A204.1 (cell line): Measurements from ENCODE around the gene REV3L.
"Not testable (repeated sequence)": the region's sequence is repeated elsewhere in the genome, so short reads cannot be mapped to it uniquely, and the experiment has no call there.

Experiments used
- FAIRE-seq: peaks from 2 replicates; lab custom pipeline; 2012; peaks lifted over from hg19 to GRCh38; lab: Jason Lieb, UNC

REV3L gene

DNA sequence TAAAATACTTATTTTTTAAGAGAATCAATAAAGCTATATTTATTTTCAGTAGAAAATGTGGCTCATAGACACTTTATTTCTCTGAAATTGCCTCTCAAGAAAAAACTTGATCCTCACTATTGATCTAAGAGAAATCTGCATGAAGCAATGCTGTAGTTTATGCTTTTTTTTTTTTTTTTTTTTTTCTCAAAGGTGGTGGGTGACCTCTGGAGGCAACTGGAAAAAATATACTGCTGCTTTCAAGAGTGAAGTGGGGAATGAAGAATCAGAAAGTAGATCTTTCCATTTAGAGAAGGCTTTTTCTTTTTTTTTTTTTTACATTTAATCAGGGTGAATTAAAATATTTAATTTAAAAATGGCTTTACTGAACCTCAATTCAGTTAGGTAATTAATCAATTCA lies 226.4 kb downstream of the REV3L start:
- FAIRE-seq, result no peak

DNA sequence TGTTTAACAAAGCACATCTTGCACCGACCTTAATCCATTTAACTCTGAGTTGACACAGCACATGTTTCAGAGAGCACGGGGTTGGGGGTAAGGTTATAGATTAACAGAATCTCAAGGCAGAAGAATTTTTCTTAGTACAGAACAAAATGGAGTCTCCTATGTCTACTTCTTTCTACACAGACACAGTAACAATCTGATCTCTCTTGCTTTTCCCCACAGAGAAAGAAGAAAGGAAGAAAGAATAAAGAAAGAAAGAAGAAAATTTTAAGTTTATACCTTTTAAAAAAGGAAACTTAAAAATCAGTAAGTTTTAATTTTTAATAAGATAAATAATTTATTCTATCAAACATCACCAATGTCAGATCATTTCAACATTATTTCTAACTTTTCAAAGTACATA lies 227.2 kb downstream of the REV3L start:
- FAIRE-seq, result not testable (repeated sequence)

GRCh38 chr6:111254779-111255166 lies 228.2 kb downstream of the REV3L start:
- no peak for FAIRE-seq

GRCh38 chr6:111254004-111254778 lies 228.8 kb downstream of the REV3L start:
- FAIRE-seq, result no peak

DNA sequence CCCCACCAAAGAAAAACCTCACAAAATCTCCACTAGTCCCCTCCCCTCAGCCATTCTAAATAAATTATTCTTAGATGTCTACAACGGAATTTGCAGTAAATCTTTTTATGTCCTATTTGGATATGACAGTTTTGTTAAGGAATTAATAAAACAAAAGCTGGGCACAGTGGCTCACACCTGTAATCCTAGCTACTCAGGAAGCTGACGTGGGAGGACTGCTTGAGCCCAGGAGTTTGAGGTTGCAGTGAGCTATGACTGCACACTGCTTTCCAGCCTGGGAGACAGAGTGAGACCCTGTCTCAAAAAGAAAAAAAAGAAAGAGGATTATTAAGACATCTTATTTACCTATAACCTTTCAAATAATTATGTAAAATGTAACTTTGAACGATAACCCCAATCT lies 230.3 kb downstream of the REV3L start:
- no peak for FAIRE-seq

DNA sequence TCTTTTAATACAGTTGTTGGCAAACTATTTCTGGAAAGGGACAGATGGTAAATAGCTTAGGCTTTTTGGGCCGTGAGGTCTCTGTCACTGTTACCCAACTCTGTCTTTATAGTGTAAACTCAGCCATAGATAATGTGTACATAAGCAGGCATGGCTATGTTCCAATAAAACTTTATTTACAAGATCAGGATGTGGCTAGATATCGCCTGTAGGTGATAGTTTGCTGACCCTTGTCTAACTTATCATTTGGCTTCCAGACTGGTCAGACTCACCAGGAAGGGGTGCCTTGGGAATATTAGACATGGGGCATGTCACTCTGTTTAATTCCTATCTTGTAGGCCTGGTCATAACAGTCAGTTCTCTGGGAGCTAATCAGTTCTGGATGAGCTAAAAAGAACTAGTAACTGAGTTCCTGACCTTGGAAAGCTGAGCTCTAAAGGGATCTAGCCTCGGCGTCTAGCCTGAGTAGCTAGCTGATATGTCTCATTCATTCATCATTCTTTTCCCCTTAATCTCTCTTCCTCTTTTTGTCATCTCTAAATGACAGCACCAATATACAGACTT lies 232.1 kb downstream of the REV3L start:
- FAIRE-seq, result no peak
